A549 (cell line): ENCODE results near the gene NEDD8.

Experiments used
- CTCF ChIP-seq: fragments of >200 bp; sonication (Bioruptor Twin); formaldehyde crosslinking; IDR thresholded peaks from 3 replicates; pipeline ENCODE4 v1.5.1; 2016
- EP300 ChIP-seq, 2 experiments: fragments of >200 bp; sonication (Bioruptor Twin); formaldehyde crosslinking; IDR thresholded peaks; 2 replicates in 1 of 2; 3 replicates in 1 of 2; pipeline ENCODE4 v1.6.1; 2016 to 2017
- ESRRA ChIP-seq: fragments of 150-350 bp; IDR thresholded peaks from 2 replicates; pipeline ENCODE4 v1.6.1; 2014; ENCODE audit warnings: mild to moderate bottlenecking, low read length, borderline replicate concordance
- POLR2AphosphoS2 ChIP-seq: conservative IDR thresholded peaks from 2 replicates; pipeline ENCODE4 v1.6.1; 2012; ENCODE audit warnings: low read length, improper control_type of control experiment, inconsistent platforms

- TF ChIP-seq CTCF (no peak), ESRRA (no peak), EP300 (IDR thresholded peaks at IDR 0.05) (no peak), POLR2AphosphoS2 (no peak)
Observed at GRCh38 chr14:24196071-24197055, 35.8 kb downstream of the NEDD8 start.
